Measurements from ENCODE around the gene BTBD18. TPM values are rescaled to one million over a fixed set of nuclear protein-coding genes. Genes with fewer than 3 reads are reported as not detected.

BTBD18 gene
- total RNA-seq, 1 experiment from 2014 or later: not detected

DNA sequence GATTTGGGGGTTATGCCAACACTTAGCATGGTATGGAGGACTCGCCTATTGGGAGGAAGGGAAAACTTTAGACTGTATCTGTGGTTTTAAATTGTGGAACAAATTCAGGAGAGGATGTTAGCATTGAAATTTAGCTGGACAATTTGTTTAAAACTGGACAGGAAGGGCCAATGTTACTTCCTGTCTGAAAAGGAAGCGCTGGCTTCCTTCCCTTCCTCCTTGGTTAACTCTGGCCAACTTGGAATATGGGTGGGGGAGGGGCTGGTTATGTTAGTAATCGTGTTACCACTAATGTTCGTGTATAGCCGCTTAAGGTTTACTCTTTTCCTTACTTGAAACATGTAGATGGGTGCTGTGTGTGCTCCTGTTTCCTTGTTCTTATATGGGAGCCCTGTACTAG lies 23.9 kb upstream of the BTBD18 start:
- no peak for DNase-seq (ENCODE audit: low spot score)

GRCh38 chr11:57773026-57773598 lies 21.5 kb upstream of the BTBD18 start:
- DNase-seq (ENCODE audit: low spot score): no peak

DNA sequence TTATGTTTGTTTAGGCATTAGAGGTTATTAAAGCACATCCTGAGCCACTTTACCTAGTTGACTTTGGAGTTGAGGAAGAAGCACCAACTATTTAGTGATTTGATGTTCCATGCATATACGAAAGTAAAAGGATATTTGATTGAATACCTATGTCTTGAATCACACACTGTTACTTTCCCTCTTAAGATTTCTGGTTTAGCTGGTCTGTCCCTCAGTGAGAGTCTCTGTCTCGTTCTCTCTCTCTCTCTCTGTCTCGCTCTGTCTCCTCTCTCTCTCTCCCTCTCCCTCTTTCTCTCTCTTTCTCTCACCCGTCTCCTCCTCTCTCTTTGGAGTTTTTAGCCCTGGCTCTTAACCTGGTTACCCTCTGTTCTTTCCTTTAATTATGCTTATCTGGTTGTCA lies 20.9 kb upstream of the BTBD18 start:
- no peak for DNase-seq (ENCODE audit: low spot score)

GRCh38 chr11:57771365-57771764 lies 19.7 kb upstream of the BTBD18 start:
- no peak for DNase-seq (ENCODE audit: low spot score)

DNA sequence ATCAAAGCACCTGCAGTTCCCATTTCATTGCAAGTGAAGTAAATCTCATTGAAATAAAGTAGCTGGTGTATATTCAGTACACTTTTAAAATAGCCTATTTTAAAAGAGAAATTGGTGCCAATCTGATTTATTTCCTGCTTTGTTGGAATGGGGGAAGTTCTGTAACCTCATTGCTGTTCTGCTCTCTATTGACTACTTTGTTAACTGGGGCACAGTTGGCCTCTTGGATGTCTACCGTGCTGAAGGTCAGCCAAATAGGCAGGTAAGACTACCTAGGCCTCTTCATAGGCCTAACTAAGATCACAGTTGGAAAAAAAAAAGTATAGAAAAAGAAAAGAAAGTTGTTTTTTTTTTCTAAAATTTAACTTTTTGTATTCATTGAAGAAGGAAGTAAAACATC lies 19.2 kb upstream of the BTBD18 start:
- no peak for DNase-seq (ENCODE audit: low spot score)

GRCh38 chr11:57764972-57765371 lies 13.4 kb upstream of the BTBD18 start:
- DNase-seq (ENCODE audit: low spot score): no peak

GRCh38 chr11:57764566-57764965 lies 12.9 kb upstream of the BTBD18 start:
- no peak for DNase-seq (ENCODE audit: low spot score)

GRCh38 chr11:57764021-57764420 lies 12.4 kb upstream of the BTBD18 start:
- no peak for DNase-seq (ENCODE audit: low spot score)

- DNase-seq (ENCODE audit: low spot score): peak; percentile 49
These were observed 11.9 kb upstream of the BTBD18 start for GRCh38 chr11:57763568-57763967.

- DNase-seq (ENCODE audit: low spot score): no peak
These were observed 10.7 kb upstream of the BTBD18 start for GRCh38 chr11:57762235-57762861.

DNA sequence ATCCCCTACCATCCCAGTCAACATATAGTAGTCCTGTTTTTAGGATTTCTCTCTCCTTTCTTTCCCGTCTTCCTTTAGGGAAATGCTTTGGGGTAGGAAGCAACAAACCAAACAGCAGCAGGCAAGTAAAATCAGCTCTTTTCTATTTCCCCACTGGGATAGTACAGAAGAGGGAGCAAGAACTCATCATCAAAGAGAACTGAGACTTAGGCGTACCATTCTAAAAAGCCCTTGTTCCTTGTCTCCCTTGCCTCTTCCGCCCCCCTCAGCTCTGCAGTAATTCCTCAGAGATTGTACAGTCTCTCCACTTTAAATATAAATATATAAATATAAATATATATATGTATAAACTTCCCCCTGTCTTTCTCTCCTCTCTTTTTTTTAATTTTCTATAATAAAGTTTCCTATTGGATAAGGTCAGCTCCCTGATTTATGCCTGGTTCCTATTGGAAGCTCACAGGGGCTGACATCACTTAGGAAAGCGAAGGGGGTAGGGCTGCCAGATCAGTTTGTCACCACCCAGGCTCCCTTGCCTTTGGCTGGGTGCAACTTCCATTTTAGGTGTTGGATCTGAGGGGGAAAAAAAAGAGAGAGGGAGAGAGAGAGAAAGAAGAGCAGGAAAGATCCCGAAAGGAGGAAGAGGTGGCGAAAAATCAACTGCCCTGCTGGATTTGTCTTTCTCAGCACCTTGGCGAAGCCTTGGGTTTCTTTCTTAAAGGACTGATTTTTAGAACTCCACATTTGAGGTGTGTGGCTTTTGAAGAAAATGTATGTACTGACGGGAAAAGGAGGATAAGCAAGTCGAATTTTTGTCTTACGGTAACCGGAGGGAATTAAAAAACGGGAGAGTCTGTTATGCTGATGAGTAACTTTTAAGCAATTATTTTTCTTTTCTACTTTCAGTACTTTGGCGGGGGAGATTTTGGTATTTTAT lies 9.9 kb upstream of the BTBD18 start, which contains the start of gene CTNND1:
Gene CTNND1 (plus strand): TSS at position 502 of the 934 bp plus-strand sequence. CDS start 29,677 bp downstream, outside the sequence.
- peak; percentile 96 for DNase-seq (ENCODE audit: low spot score)

- DNase-seq (ENCODE audit: low spot score): no peak
These were observed 6.6 kb upstream of the BTBD18 start for GRCh38 chr11:57758174-57758573.

- DNase-seq (ENCODE audit: low spot score): no peak
These were observed 1.3 kb upstream of the BTBD18 start for GRCh38 chr11:57752954-57753353.

DNA sequence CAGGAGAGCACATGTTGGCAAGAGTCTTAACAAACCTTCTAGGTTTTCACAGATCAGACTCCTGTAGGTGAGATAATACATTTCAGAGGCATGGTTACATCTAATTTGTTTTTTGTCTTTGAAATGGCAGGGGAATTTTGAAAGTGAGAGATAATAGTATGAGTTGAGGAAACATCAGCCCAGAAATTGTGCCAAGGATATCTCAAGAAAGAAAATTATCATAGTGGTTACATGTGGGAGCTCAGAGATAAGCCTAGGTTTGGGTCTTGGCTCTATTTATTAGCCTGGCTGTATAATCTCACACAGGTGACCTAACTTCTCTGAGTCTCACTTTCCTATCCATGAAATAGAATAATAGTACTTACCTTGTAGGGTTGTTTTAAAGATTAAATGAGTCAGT lies 443 bp downstream of the BTBD18 start:
- DNase-seq (ENCODE audit: low spot score): no peak

DNA sequence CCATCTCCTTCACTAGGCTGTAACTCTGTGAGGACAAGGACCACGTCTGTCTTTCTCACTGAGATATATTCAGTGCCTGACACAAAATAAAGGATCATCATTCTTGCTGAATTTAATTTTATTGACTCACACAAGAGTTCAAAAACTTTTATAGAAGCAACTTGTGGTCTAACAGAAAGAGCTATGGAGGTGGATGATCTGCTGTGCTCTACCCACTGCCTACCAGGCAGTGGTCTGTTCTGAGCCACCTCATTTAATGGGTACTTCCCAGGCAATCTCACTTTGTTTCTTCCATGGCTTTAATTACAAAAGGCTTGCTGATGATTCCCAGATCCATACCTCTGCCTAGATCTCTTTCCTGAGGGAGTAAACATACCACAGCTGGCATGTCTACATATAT lies 4.7 kb downstream of the BTBD18 start:
- no peak for DNase-seq (ENCODE audit: low spot score)

GRCh38 chr11:57745206-57745605 lies 6.4 kb downstream of the BTBD18 start:
- DNase-seq (ENCODE audit: low spot score): no peak

- no peak for DNase-seq (ENCODE audit: low spot score)
These were observed 7.3 kb downstream of the BTBD18 start for GRCh38 chr11:57744357-57744756.

DNA sequence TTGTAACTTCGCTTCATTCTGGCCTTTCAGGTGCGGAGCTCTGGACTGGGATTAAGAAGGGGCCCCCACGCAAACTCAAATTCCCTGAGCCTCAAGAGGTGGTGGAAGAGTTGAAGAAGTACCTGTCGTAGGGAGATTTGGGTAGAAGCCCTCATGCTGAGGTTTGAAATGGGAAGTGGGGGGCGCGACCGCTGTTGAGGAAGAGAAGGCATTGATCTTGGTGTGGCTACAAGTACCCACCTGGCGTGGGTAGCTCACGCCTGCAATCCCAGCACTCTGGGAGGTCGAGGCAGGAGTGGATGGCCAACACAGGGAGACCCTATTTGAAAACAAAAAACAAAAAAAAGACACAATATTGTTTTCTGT lies 9.5 kb downstream of the BTBD18 start:
- DNase-seq (ENCODE audit: low spot score): no peak

DNA sequence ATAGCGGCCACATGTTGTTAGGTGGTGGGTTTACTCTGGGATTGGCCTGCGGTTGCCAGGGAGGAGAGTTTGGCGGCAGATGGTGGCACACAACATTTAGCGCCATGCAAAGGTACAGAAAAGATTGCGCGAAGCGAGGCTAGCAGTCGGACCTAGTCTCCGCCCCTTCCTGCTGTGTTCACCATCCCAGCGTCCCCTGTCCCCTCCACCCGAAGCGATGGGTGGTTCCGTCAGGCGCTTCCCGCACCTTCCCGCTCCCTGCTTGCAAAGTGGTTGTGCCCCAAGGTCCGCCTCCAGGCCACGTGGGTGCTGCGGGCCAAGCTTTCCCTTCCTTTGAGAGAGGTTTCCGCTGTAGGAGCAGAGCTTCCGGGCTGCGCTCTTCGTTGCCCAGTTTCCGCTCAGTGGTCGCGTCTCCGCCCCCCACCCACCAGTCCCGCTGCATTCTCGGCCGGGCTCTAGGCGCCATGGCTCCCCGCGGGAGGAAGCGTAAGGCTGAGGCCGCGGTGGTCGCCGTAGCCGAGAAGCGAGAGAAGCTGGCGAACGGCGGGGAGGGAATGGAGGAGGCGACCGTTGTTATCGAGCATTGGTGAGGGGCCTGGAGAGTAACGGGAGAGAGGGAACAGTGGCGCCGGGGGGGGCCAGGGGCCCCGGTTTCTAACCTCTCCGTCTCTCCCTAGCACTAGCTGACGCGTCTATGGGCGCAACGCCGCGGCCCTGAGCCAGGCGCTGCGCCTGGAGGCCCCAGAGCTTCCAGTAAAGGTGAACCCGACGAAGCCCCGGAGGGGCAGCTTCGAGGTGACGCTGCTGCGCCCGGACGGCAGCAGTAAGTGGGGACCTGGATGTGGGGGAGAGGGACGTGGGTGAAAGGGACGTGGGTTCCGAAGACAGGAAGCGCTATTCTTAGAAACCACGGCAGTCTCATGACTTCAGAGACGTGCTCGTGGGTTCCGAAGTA lies 10.2 kb downstream of the BTBD18 start, which contains the start of gene SELENOH:
Gene SELENOH (plus strand): TSS at position 360 of the 955 bp plus-strand sequence. CDS start 105 bp downstream, at position 465.
- DNase-seq (ENCODE audit: low spot score): peak; percentile 97

GRCh38 chr11:57735619-57736298 lies 15.9 kb downstream of the BTBD18 start:
- DNase-seq (ENCODE audit: low spot score): no peak

DNA sequence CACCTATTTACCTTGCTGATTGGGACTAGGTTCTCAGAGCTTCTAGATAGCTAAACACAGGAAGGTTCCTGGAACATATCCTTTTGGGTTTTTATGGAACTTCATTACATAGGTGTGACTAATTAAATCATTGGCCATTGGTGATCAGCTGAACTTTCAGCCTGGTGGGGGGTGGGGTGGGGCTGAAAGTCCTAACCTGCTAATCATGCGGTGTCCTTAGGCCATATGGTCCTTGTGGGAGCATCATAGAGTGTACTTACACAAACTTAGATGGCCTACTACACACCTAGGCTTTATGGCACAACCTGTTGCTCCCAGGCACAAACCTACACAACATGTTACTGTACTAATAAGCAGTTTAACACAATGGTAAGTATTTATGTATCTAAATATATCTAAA lies 19.0 kb downstream of the BTBD18 start:
- no peak for DNase-seq (ENCODE audit: low spot score)

Data from H4 (cell line).